ENCODE results near the gene DHRSX. TPM values are rescaled to one million over a fixed set of nuclear protein-coding genes. Genes with fewer than 3 reads are reported as not detected.

The DHRSX gene
- total RNA-seq, 2 donors from 2014 or later: 36.5 to 45.4 TPM

- no peak for TF ChIP-seq CTCF (conservative IDR thresholded peaks at IDR 0.05)
- Mint-ChIP-seq H3K9me3 (no peaks in the 10 kb centered on the region), H3K36me3 (ENCODE audit: low read depth) (peaks cover 38% of the 10 kb centered on the region), H3K27me3 (ENCODE audit: insufficient read depth) (no peaks in the 10 kb centered on the region), H3K4me1 (peaks cover 28% of the 10 kb centered on the region), H3K4me3 (no peak overlapping the region), H3K27ac (peak overlapping the region; percentile 61)
- peaks cover 18% of the 10 kb centered on the region for H3K36me3 ChIP-seq (ENCODE audit: control insufficient read depth, insufficient read depth, low read length)
- H3K9ac ChIP-seq (ENCODE audit: extremely low read depth, low read length, poor library complexity, severe bottlenecking): no peak overlapping the region
- no peaks in the 10 kb centered on the region for H3K27me3 ChIP-seq (ENCODE audit: control insufficient read depth, insufficient read depth, low read length, poor library complexity, severe bottlenecking)
- peaks cover 4% of the 10 kb centered on the region for H3K4me1 ChIP-seq (ENCODE audit: control insufficient read depth, insufficient read depth, low read length)
- no peak overlapping the region for H3K27ac ChIP-seq (ENCODE audit: low read depth, low read length)
- H3K4me3 ChIP-seq (ENCODE audit: low read length): no peak overlapping the region
- peak; percentile 41 for DNase-seq
- H3K9me3 ChIP-seq (ENCODE audit: control insufficient read depth, low read length): no peaks in the 10 kb centered on the region
- 89 to 95% methylated on average over 8 to 14 of the region's 14 CpGs for WGBS, 2 experiments (ENCODE audit: insufficient coverage in 1 of 2, insufficient read length in 1 of 2)
Observed at GRCh38 chrX:2495595-2495994, 5.2 kb downstream of the DHRSX start.

- H3K36me3 Mint-ChIP-seq (ENCODE audit: low read depth): peaks cover 62% of the 10 kb centered on the region
- Histone ChIP-seq H3K9ac (ENCODE audit: extremely low read depth, low read length, poor library complexity, severe bottlenecking) (no peak overlapping the region), H3K27me3 (ENCODE audit: control insufficient read depth, insufficient read depth, low read length, poor library complexity, severe bottlenecking) (no peaks in the 10 kb centered on the region), H3K9me3 (ENCODE audit: control insufficient read depth, low read length) (no peaks in the 10 kb centered on the region), H3K4me1 (ENCODE audit: control insufficient read depth, insufficient read depth, low read length) (no peaks in the 10 kb centered on the region), H3K27ac (ENCODE audit: low read depth, low read length) (no peak overlapping the region), H3K36me3 (ENCODE audit: control insufficient read depth, insufficient read depth, low read length) (peaks cover 36% of the 10 kb centered on the region), H3K4me3 (ENCODE audit: low read length) (no peak overlapping the region)
- peak overlapping the region; percentile 48 for H3K27ac Mint-ChIP-seq
- H3K4me3 Mint-ChIP-seq: no peak overlapping the region
- no peak for TF ChIP-seq CTCF (conservative IDR thresholded peaks at IDR 0.05)
- H3K4me1 Mint-ChIP-seq: peaks cover 14% of the 10 kb centered on the region
- no peaks in the 10 kb centered on the region for H3K27me3 Mint-ChIP-seq (ENCODE audit: insufficient read depth)
- peak; percentile 34 for DNase-seq
- 97% methylated on average over 19 to 22 of the region's 22 CpGs for WGBS, 2 experiments (ENCODE audit: insufficient coverage in 1 of 2, insufficient read length in 1 of 2)
- no peaks in the 10 kb centered on the region for H3K9me3 Mint-ChIP-seq
Observed at GRCh38 chrX:2492531-2493218, 8.1 kb downstream of the DHRSX start.

GRCh38 chrX:2490634-2491033 is 10.1 kb downstream of the DHRSX start:
- Mint-ChIP-seq H3K4me3 (no peak overlapping the region), H3K9me3 (no peaks in the 10 kb centered on the region), H3K27ac (no peak overlapping the region), H3K4me1 (peaks cover 18% of the 10 kb centered on the region), H3K36me3 (ENCODE audit: low read depth) (peaks cover 64% of the 10 kb centered on the region), H3K27me3 (ENCODE audit: insufficient read depth) (no peaks in the 10 kb centered on the region)
- Histone ChIP-seq H3K36me3 (ENCODE audit: control insufficient read depth, insufficient read depth, low read length) (peaks cover 43% of the 10 kb centered on the region), H3K27me3 (ENCODE audit: control insufficient read depth, insufficient read depth, low read length, poor library complexity, severe bottlenecking) (no peaks in the 10 kb centered on the region), H3K9me3 (ENCODE audit: control insufficient read depth, low read length) (no peaks in the 10 kb centered on the region), H3K4me1 (ENCODE audit: control insufficient read depth, insufficient read depth, low read length) (no peaks in the 10 kb centered on the region), H3K27ac (ENCODE audit: low read depth, low read length) (no peak overlapping the region), H3K9ac (ENCODE audit: extremely low read depth, low read length, poor library complexity, severe bottlenecking) (no peak overlapping the region), H3K4me3 (ENCODE audit: low read length) (no peak overlapping the region)
- 95 to 96% methylated on average over 20 to 22 of the region's 22 CpGs for WGBS, 2 experiments (ENCODE audit: insufficient coverage in 1 of 2, insufficient read length in 1 of 2)
- peak; percentile 19 for DNase-seq
- TF ChIP-seq CTCF (conservative IDR thresholded peaks at IDR 0.05): no peak

Measured in endodermal cell (in vitro differentiated cells).